HepG2 (cell line): Measurements from ENCODE around the gene CDK8. TPM values are rescaled to one million over a fixed set of nuclear protein-coding genes. Genes with fewer than 3 reads are reported as not detected.

Source experiments
- ATAC-seq: fragments of 200-7000 bp; cut with Tn5 transposase; 3 replicates; pipeline ENCODE4 v1.9.1; 2020; ENCODE audit warnings: mild to moderate bottlenecking, moderate library complexity
- BruUV-seq: library from RNA; stranded (reverse); fragments of 400-500 nt; replicated peaks from 2 replicates; lab custom pipeline; 2021; lab: Mats Ljungman, UMichigan
- CTCF ChIA-PET: fragments of 300-600 bp; formaldehyde crosslinking; extraction: SDS; loops from one replicate; lab custom pipeline; 2021; ENCODE audit warnings: low total read pairs, inconsistent platforms, low intra/inter-chr PET ratio; lab: Yijun Ruan, JAX
- POLR2A ChIA-PET: fragments of 350-600 bp; sonication (Branson Sonifier 250); formaldehyde crosslinking; loops from one replicate; lab custom pipeline; 2020; ENCODE audit warnings: antibody characterized with exemption, inconsistent platforms; lab: Yijun Ruan, JAX
- DNase-seq: peaks from one replicate; pipeline ENCODE4 v3.0.0-alpha.2; 2015; ENCODE audit warnings: low spot score
- FAIRE-seq: peaks from 3 replicates; lab custom pipeline; 2011; peaks lifted over from hg19 to GRCh38; lab: Jason Lieb, UNC
- H2AFZ ChIP-seq: one replicate; pipeline ENCODE4 v1.6.1; 2011; ENCODE audit warnings: low read length, inconsistent platforms
- H3K27ac ChIP-seq: fragments of 300-600 bp; 3 replicates; pipeline ENCODE4 v1.8.0; 2011; ENCODE audit warnings: mixed run types, mild to moderate bottlenecking, mixed read lengths, low read length, inconsistent platforms; ENCODE audit not compliant: insufficient read depth; ENCODE audit errors: extremely low read length
- H3K27me3 ChIP-seq, 2 experiments: fragments of 200-600 bp in 1 of 2; 2 replicates in 1 of 2; 3 replicates in 1 of 2; pipeline versions ENCODE4 v1.6.0 to v1.8.0; 2011; ENCODE audit warnings: low read length in 2 of 2, mild to moderate bottlenecking in 2 of 2, moderate library complexity in 2 of 2, inconsistent platforms in 1 of 2; ENCODE audit not compliant: insufficient read depth in 2 of 2, control insufficient read depth in 1 of 2
- H3K36me3 ChIP-seq, 2 experiments: fragments of 200-600 bp in 1 of 2; replicated peaks in 1 of 2; 2 replicates in 1 of 2; 3 replicates in 1 of 2; pipeline versions ENCODE4 v1.5.1 to v1.8.0; 2011; ENCODE audit warnings: low read length in 2 of 2, inconsistent platforms in 1 of 2; ENCODE audit not compliant: insufficient read depth in 2 of 2, control insufficient read depth in 1 of 2
- H3K4me1 ChIP-seq: 2 replicates; pipeline ENCODE4 v1.5.1; 2012; ENCODE audit warnings: low read length, inconsistent platforms; ENCODE audit not compliant: insufficient read depth
- H3K4me2 ChIP-seq: 2 replicates; pipeline ENCODE4 v1.6.0; 2011; ENCODE audit warnings: low read depth, low read length, inconsistent platforms
- H3K4me3 ChIP-seq, 3 experiments: fragments of 200-600 bp in 1 of 3; sonication (generic), shearing (Covaris generic) in 1 of 3; replicated peaks in 1 of 3; 2 replicates each; pipeline ENCODE4 v1.5.1; 2011 to 2016; ENCODE audit warnings: low read length in 3 of 3, inconsistent platforms in 2 of 3, low read depth in 2 of 3, mild to moderate bottlenecking in 2 of 3, control low read depth in 1 of 3, mixed read lengths in 1 of 3; ENCODE audit not compliant: insufficient read depth in 1 of 3
- H3K79me2 ChIP-seq: one replicate; pipeline ENCODE4 v1.6.1; 2011; ENCODE audit warnings: low read length, inconsistent platforms; ENCODE audit not compliant: insufficient read depth
- H3K9ac ChIP-seq: 2 replicates; pipeline ENCODE4 v1.6.0; 2011; ENCODE audit warnings: mild to moderate bottlenecking, low read depth, low read length, inconsistent platforms; ENCODE audit not compliant: insufficient read depth
- H3K9me3 ChIP-seq: 2 replicates; pipeline ENCODE4 v1.5.1; 2012; ENCODE audit warnings: mild to moderate bottlenecking, low read length
- H4K20me1 ChIP-seq: 2 replicates; pipeline ENCODE4 v1.6.0; 2011; ENCODE audit warnings: inconsistent platforms, mild to moderate bottlenecking, low read length, moderate library complexity; ENCODE audit not compliant: insufficient read depth
- CEBPG ChIP-seq: IDR thresholded peaks from 2 replicates; pipeline ENCODE4 v1.6.1; 2016
- MTA1 ChIP-seq: sonication (generic); formaldehyde crosslinking; IDR thresholded peaks from 2 replicates; pipeline ENCODE4 v1.4.0; 2020; ENCODE audit warnings: missing genetic modification reagents, mild to moderate bottlenecking, borderline replicate concordance
- RNF219 ChIP-seq: sonication (generic); formaldehyde crosslinking; IDR thresholded peaks from 2 replicates; pipeline ENCODE4 v1.5.0; 2020; ENCODE audit warnings: mild to moderate bottlenecking, missing genetic modification reagents
- TFAP4 ChIP-seq: sonication (generic); IDR thresholded peaks from 2 replicates; pipeline ENCODE4 v1.6.1; 2016; ENCODE audit warnings: low read depth, borderline replicate concordance
- ZNF318 ChIP-seq: sonication (generic); formaldehyde crosslinking; IDR thresholded peaks from 2 replicates; pipeline ENCODE4 v1.4.0; 2020; ENCODE audit warnings: mild to moderate bottlenecking, missing genetic modification reagents
- ZNF430 ChIP-seq: sonication (generic); formaldehyde crosslinking; IDR thresholded peaks from 2 replicates; pipeline ENCODE4 v1.9.0; 2021; ENCODE audit warnings: mild to moderate bottlenecking, missing genetic modification reagents
- ZNF672 ChIP-seq: sonication (generic); formaldehyde crosslinking; IDR thresholded peaks from 2 replicates; pipeline ENCODE4 v1.8.1; 2022; ENCODE audit warnings: missing genetic modification reagents
- WGBS: methylation state at CpG from one replicate; pipeline ENCODE4 v1.1.6; 2017; ENCODE audit warnings: low lambda C conversion rate; 5-methylcytosine and 5-hydroxymethylcytosine counted together
- in situ Hi-C: cut with HindIII; loops from 2 replicates; pipeline ENCODE4 v1.10.0; 2017; ENCODE audit warnings: low pct_unique_long_range_greater_than_20kb; ENCODE audit not compliant: extremely low pct_ligation_motif_present
- intact Hi-C: fragments of 100-400 bp; cut with micrococcal nuclease; formaldehyde crosslinking; loops from one replicate; pipeline ENCODE4 v1.10.0; 2022; ENCODE audit not compliant: unreplicated experiment
- polyA plus RNA-seq, 8 experiments: library from polyadenylated mRNA; depleted of rRNA in 3 of 8; stranded (reverse) in 7 of 8; unstranded in 1 of 8; fragments of >200 nt; fragmentation: Illumina TruSeq in 4 of 8; extraction: Trizol in 4 of 8; gene quantifications; 2 replicates each; pipeline versions ENCODE4 v1.2.1 to v1.2.3, GENCODE V29; 2011 to 2016; ENCODE audit warnings: low read depth in 4 of 8, missing spikeins in 1 of 8, mixed read lengths in 1 of 8; ENCODE audit not compliant: insufficient read depth in 1 of 8
- total RNA-seq, 5 experiments: library from RNA; depleted of rRNA; stranded (reverse); fragments of >200 nt; fragmentation: Illumina TruSeq; extraction: Trizol; gene quantifications; 2 replicates each; pipeline ENCODE4 v1.2.3, GENCODE V29; 2016; ENCODE audit warnings: low read depth in 1 of 5
- TF ChIP-seq, protein P1 (sequence below): sonication (generic); formaldehyde crosslinking; IDR thresholded peaks from 2 replicates; pipeline ENCODE4 v1.5.0; 2020; ENCODE audit warnings: mild to moderate bottlenecking, missing genetic modification reagents, moderate library complexity

CDK8 gene
- total and polyA plus RNA-seq, 2 of the 13 experiments (the other 11 are each of a cell fraction or from before 2014, with no cell fraction given): 15.8 to 16.4 TPM

GRCh38 chr13:26448032-26448431 is 194.1 kb downstream of the CDK8 start (continued):
- no peak for TF ChIP-seq ZNF672 (CRISPR knock-in tag)
- no peak for TF ChIP-seq CEBPG (CRISPR knock-in tag)
- TF ChIP-seq ZNF430: no peak
- no peak for TF ChIP-seq TFAP4

GRCh38 chr13:26449063-26449848 is 195.3 kb downstream of the CDK8 start:
- intact Hi-C loops: no loop called here
- TF ChIP-seq MTA1 (CRISPR knock-in tag) (no peak), ZNF318 (no peak), RNF219 (CRISPR knock-in tag) (no peak)
- TF ChIP-seq, protein P1, sequence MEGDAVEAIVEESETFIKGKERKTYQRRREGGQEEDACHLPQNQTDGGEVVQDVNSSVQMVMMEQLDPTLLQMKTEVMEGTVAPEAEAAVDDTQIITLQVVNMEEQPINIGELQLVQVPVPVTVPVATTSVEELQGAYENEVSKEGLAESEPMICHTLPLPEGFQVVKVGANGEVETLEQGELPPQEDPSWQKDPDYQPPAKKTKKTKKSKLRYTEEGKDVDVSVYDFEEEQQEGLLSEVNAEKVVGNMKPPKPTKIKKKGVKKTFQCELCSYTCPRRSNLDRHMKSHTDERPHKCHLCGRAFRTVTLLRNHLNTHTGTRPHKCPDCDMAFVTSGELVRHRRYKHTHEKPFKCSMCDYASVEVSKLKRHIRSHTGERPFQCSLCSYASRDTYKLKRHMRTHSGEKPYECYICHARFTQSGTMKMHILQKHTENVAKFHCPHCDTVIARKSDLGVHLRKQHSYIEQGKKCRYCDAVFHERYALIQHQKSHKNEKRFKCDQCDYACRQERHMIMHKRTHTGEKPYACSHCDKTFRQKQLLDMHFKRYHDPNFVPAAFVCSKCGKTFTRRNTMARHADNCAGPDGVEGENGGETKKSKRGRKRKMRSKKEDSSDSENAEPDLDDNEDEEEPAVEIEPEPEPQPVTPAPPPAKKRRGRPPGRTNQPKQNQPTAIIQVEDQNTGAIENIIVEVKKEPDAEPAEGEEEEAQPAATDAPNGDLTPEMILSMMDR (CRISPR knock-in tag): peak; percentile 22; the same call in 1 of the 2 replicates

More at GRCh38 chr13:26449063-26449848, 195.3 kb downstream of the CDK8 start:
- BruUV-seq: no TSS peak
- Histone ChIP-seq H3K79me2 (no peaks in the 10 kb centered on the region), H3K36me3 (no peaks in the 10 kb centered on the region), H3K9me3 (no peaks in the 10 kb centered on the region; the same call in 1 of the 2 replicates), H3K4me3 (no peak overlapping the region), H3K27ac (no peak overlapping the region), H3K4me2 (no peak overlapping the region), H3K9ac (no peak overlapping the region), H3K4me1 (no peaks in the 10 kb centered on the region), H2AFZ (no peak overlapping the region), H4K20me1 (no peaks in the 10 kb centered on the region), H3K27me3 (peaks cover 0 to 5% of the 10 kb centered on the region in 2 experiments; a peak in 1 of 5 replicates)
- DNase-seq (no peak), ATAC-seq (peak; percentile 50; the same call in 2 of the 3 replicates), FAIRE-seq (no peak)
- no CpG with 5 or more reads among the region's 2 CpGs for WGBS
- POLR2A ChIA-PET: no interaction called here
- in situ Hi-C loops: no loop called here
- CTCF ChIA-PET: no interaction called here
